Right cardiac atrium (tissue), 5 donors: ENCODE results near the gene ARL5C. TPM values are rescaled to one million over a fixed set of nuclear protein-coding genes. Genes with fewer than 3 reads are reported as not detected.
A peak's percentile ranks its signal among the peaks of the same experiment; 100 is the strongest.
"Not testable (repeated sequence)": the region's sequence is repeated elsewhere in the genome, so short reads cannot be mapped to it uniquely, and the experiment has no call there.

Experiments used
- ATAC-seq, 2 donors: fragments of 200-7000 bp; cut with Tn5 transposase; one replicate each; pipeline versions ENCODE4 v1.8.0 to v1.9.1; 2020; ENCODE audit warnings: moderate library complexity in 2 of 2, mild to moderate bottlenecking in 1 of 2
- DNase-seq, 3 donors: peaks; one replicate each; pipeline ENCODE4 v3.0.0-alpha.2; 2020
- H3K27ac ChIP-seq: one replicate; pipeline ENCODE4 v1.5.1; 2013; ENCODE audit warnings: mild to moderate bottlenecking, low read length, control low read depth, moderate library complexity
- H3K27me3 ChIP-seq: one replicate; pipeline ENCODE4 v1.6.1; 2013; ENCODE audit not compliant: control insufficient read depth, insufficient read depth
- H3K4me1 ChIP-seq: one replicate; pipeline ENCODE4 v1.6.1; 2013; ENCODE audit warnings: low read length; ENCODE audit not compliant: control insufficient read depth, insufficient read depth
- H3K4me3 ChIP-seq: one replicate; pipeline ENCODE4 v1.5.1; 2013; ENCODE audit warnings: low read length, control low read depth
- H3K9me3 ChIP-seq: one replicate; pipeline ENCODE4 v1.6.1; 2013; ENCODE audit warnings: low read length; ENCODE audit not compliant: control insufficient read depth
- WGBS: extraction: QIAGEN DNeasy Blood & Tissue Kit; methylation state at CpG from one replicate; pipeline ENCODE4 v1.1.7; 2013; 5-methylcytosine and 5-hydroxymethylcytosine counted together
- intact Hi-C, 4 donors: fragments of 100-400 bp; cut with DNase I; formaldehyde crosslinking; loops; one replicate each; pipeline versions ENCODE4 v1.11.0 to v1.14.0; 2022 to 2023
- polyA plus RNA-seq: library from polyadenylated mRNA; stranded (reverse); fragments of 200-250 nt; gene quantifications from one replicate; pipeline ENCODE4 v1.2.3, GENCODE V29; 2013
- total RNA-seq, 4 donors: library from RNA; stranded (reverse); fragmentation: NEBNext Ultra II Directional; extraction: Animal tissue kit (Norgen Biotek cat#: 25700); gene quantifications; one replicate each; pipeline ENCODE4 v1.2.1, GENCODE V29; 2021
- donor health status: healthy with polysubstance abuse.
- donor health status: DM: no; HTN: yes; CAD: no.
- donor health status: DM: no; HTN: no; CAD: no.
- donor health status: DM: no; HTN: yes; CAD: no; lungs with severe emphysema.
- donor health status: DM: yes; HTN: yes; CAD: no.

ARL5C gene
- total and polyA plus RNA-seq, 5 donors: not detected

DNA sequence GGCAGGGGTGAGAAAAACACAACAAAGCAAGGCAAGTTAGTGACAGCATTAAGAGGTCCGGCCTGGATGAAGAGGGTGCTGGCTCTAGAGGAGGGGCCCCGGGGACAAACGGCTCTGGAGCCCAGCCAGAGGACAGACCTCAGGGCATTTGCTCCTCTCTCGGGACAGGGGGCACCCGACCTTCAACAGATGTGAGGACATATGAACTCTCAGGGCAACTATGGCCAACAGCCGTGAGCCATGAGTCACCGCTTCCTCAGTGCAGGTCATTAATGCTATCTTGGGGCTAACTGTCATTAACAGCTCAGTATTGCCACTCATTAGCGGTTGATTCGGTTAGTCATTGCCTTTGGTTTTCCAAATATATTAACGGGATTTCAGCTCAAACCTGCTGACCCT lies 9.7 kb upstream of the ARL5C start:
- H3K27ac ChIP-seq: no peak overlapping the region
- H3K9me3 ChIP-seq: no peaks in the 10 kb centered on the region
- H3K27me3 ChIP-seq: no peaks in the 10 kb centered on the region
- H3K4me1 ChIP-seq: no peaks in the 10 kb centered on the region
- DNase-seq (peak in 1 of 3 donors; percentile 38), ATAC-seq (no peak)
- WGBS: 70% methylated on average over 10 of the region's 10 CpGs
- H3K4me3 ChIP-seq: no peak overlapping the region
- intact Hi-C loops: no loop called here

DNA sequence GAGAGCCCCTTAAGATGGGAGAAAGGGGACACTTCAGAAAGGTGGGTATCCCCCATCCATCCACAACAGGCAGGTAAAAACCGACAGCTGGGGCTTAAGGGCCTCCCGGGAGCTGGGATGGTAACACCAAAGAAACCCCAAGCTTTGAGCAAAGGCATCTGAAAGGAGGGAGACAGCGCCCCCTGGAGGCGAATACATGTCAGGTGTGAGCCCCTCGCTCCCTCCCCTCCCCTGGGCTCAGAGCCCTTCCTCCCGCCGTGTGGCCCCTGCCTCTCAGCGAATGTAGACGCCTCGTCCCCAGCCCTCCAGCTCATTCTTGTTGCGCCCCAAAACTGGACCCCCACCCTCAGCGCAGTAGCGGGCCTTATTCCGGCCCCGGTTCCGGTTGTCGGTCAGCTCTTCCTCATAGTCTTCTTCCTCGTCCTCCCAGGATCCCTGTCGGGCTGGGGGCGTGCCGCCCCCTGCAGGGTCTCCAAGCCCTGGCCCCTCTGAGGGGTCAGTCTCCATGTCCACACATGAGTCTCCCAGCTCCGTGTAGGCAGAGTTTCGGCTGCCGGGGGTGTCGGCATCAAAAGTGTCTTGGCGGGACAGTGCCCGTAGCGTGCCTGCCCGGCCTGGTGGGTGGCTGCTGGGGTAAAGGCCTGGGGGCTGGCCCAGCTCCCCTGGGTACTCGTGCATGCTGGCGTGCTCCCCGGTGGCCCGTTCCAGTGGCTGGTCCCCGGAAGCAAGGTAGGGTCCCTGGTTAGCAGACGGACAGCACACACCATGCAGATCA lies 9.1 kb upstream of the ARL5C start:
- Histone ChIP-seq H3K4me3 (no peak overlapping the region), H3K4me1 (no peaks in the 10 kb centered on the region), H3K27ac (no peak overlapping the region), H3K9me3 (no peaks in the 10 kb centered on the region), H3K27me3 (no peaks in the 10 kb centered on the region)
- peak; percentile 72 to 74 for ATAC-seq
- intact Hi-C loops: no loop called here
- 49% methylated on average over 35 of the region's 35 CpGs for WGBS
- peak; percentile 75 to 91 (median 87) for DNase-seq

DNA sequence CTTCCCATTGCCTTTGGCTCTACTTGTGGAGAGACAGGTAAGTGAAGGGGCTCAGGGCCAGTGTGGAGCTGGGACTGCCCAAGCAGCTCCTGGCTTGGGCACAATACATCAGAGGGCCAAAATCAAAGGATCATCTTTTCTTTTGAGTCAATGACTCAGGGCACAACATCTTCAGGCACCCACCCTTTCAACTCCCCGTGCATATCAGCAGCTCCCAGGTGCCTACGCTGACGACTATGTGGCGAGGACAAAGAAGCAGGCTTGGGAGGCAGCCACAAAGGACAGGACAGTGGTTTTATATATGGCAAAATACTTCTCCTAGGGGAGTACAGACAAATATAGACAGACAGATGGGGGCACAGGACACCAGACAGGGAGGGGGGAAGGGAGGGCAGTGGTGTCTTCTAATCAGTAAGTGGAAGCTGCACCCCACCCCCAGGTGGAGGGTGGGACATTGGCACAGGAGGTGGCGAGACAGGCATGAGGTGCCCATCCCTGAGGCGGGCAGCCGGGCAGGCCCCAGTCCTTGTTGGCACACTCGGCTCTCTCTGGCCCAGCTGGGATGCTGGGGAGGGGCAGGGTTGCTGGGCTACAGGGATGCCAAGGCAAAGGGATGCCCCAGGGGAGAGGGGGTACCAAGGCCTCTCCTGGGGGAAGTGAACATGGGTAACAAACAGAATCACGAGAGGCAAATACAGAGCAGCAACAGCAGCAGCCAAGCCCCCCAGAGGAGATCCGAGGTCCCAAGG lies 7.7 kb upstream of the ARL5C start:
- intact Hi-C loops: no loop called here
- no peaks in the 10 kb centered on the region for H3K4me1 ChIP-seq
- no peak overlapping the region for H3K27ac ChIP-seq
- no peak overlapping the region for H3K4me3 ChIP-seq
- DNase-seq (peak in 1 of 3 donors; percentile 51), ATAC-seq (peak in 1 of 2 donors; percentile 6)
- H3K9me3 ChIP-seq: no peaks in the 10 kb centered on the region
- H3K27me3 ChIP-seq: no peaks in the 10 kb centered on the region
- WGBS: 56% methylated on average over 10 of the region's 10 CpGs

DNA sequence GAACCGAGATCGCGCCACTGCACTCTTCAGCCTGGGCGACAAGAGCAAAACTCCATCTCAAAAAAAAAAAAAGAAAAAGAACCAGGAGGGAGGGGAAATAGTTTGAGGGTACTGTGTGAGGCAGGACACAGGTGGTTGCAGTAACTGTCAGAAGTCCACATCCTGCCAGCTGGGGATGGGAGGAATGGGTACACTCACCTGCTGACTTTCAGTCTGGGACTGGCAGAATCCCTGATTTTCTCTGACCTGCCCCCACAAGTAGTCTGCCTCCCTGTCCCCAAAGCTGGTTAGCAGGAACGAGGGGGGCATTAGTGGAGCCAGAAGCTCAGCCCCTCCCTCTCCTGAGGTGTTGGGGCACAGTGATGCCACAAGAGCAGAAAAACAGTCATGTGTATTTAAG lies 7.1 kb upstream of the ARL5C start:
- Histone ChIP-seq H3K27ac (no peak overlapping the region), H3K4me1 (no peaks in the 10 kb centered on the region), H3K4me3 (no peak overlapping the region), H3K27me3 (no peaks in the 10 kb centered on the region), H3K9me3 (no peaks in the 10 kb centered on the region)
- DNase-seq (no peak), ATAC-seq (no peak)
- intact Hi-C loops: no loop called here
- 70% methylated on average over 5 of the region's 5 CpGs for WGBS

DNA sequence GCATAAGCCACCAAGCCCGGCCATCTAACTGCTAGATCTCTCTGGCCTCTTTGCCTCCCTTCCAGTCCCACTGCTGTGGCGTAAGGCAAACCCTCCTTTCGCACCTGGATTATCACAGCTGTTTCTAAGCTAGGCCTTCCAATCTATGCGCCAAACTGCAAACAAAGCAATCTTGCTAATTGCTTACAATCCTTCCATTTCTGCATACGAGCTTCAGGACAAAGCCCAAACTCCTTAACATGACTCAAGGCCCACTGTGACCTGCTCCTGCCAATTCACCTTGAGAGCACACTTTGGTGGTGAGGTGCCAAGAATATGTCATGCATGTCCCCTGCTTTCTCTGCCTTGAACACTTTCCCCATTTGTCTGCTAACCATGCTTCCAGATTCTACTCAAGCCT lies 6.0 kb upstream of the ARL5C start:
- intact Hi-C loops: no loop called here
- H3K4me3 ChIP-seq: no peak overlapping the region
- 90% methylated on average over 5 of the region's 5 CpGs for WGBS
- DNase-seq (peak in 1 of 3 donors; percentile 5), ATAC-seq (no peak)
- H3K4me1 ChIP-seq: no peaks in the 10 kb centered on the region
- no peak overlapping the region for H3K27ac ChIP-seq
- H3K27me3 ChIP-seq: no peaks in the 10 kb centered on the region
- H3K9me3 ChIP-seq: no peaks in the 10 kb centered on the region

DNA sequence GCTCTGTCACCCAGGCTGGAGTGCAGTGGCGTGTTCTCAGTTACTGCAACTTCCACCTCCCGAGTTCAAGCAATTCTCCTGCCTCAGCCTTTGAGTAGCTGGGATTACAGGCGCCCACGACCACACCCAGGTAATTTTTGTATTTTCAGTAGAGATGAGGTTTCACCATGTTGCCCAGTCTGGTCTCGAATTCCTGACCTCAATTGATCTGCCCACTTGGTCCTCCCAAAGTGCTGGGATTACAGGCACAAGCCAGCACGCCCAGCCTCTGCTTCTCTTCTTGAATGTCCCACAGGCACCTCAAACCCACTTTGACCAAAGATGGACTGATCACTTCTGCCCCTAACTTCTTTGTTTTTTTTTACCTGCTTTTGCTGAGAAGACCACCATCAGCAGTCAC lies 4.6 kb upstream of the ARL5C start:
- Histone ChIP-seq H3K9me3 (no peaks in the 10 kb centered on the region), H3K4me3 (no peak overlapping the region), H3K27me3 (no peaks in the 10 kb centered on the region), H3K27ac (no peak overlapping the region), H3K4me1 (no peaks in the 10 kb centered on the region)
- intact Hi-C loops: no loop called here
- DNase-seq (peak in 1 of 3 donors; percentile 22), ATAC-seq (no peak)
- 76% methylated on average over 6 of the region's 6 CpGs for WGBS

DNA sequence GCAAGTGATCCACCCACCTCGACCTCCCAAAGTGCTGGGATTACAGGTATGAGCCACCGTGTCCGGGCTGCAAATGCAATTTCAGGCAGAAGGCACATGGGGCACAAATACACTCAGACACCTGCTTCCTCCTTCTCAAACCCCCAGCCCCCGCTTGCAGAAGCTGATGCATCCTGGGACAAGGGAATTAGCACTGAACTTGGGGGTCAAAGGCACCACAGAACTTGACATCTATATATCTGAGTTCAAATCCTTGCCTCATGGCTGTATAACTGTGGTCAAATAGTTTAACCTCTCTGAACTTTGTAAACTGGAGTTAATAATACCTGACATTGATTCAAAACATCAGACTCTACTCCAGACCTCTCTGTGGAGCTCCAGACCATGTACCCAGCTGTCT lies 4.1 kb upstream of the ARL5C start:
- no peaks in the 10 kb centered on the region for H3K4me1 ChIP-seq
- no peaks in the 10 kb centered on the region for H3K9me3 ChIP-seq
- DNase-seq: peak in 1 of 3 donors; percentile 9
- H3K4me3 ChIP-seq: no peak overlapping the region
- no peak overlapping the region for H3K27ac ChIP-seq
- intact Hi-C loops: no loop called here
- H3K27me3 ChIP-seq: no peaks in the 10 kb centered on the region
- 68% methylated on average over 4 of the region's 4 CpGs for whole genome bisulfite sequencing
- no peak for ATAC-seq

DNA sequence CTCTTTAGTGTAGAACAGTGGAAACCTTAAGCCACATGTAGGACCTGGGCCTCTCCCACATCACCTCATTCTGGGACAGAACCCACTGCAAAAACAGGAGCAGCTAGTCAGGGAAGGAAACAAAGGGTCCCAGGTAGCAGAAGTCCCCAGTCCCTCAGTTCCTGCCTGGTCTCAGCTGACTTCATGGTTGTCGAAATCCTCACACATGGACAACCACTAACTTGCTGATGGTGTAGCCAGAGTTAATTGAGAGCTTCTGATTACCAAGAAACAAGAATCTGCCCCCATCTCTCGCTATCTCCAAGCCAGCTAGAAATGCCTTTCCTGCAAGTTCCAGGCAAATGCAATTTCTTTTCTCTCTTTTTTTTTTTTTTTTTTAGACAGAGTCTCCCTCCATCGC lies 3.6 kb upstream of the ARL5C start:
- intact Hi-C loops: loop anchor here in 1 of 4 donors (10.0 kb wide), 1 partner anchor 65 kb away; no protein-coding TSS in a partner anchor

DNA sequence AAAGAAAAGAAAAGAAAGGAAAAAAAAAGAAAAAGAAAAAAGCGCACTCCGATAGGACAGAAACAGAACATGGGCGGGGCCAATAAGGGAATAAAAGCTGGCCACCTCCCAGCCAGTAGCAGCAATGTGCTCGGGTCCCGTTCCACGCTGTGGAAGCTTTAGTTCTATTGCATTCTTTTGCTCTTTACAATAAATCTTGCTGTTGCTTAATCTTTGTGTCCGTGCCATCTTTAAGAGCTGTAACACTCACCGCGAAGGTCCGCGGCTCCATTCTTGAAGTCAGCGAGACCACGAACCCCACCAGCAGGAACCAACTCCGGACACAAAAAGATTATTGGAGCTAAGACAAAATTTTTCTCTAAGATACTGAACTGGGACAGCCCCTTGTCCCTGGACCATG lies 3.1 kb upstream of the ARL5C start:
- H3K4me1 ChIP-seq: no peaks in the 10 kb centered on the region
- H3K27me3 ChIP-seq: no peaks in the 10 kb centered on the region
- DNase-seq (peak in 1 of 3 donors; percentile 38), ATAC-seq (no peak)
- 88% methylated on average over 14 of the region's 14 CpGs for WGBS
- no peak overlapping the region for H3K4me3 ChIP-seq
- intact Hi-C loops: loop anchor here in 1 of 4 donors (10.0 kb wide), 1 partner anchor 66 kb away; no protein-coding TSS in a partner anchor
- no peak overlapping the region for H3K27ac ChIP-seq
- no peaks in the 10 kb centered on the region for H3K9me3 ChIP-seq

More for the DNA sequence above, 3.6 kb upstream of the ARL5C start:
- no peaks in the 10 kb centered on the region for H3K27me3 ChIP-seq
- H3K9me3 ChIP-seq: no peaks in the 10 kb centered on the region
- ATAC-seq (no peak), DNase-seq (no peak)
- no peaks in the 10 kb centered on the region for H3K4me1 ChIP-seq
- no peak overlapping the region for H3K4me3 ChIP-seq
- no peak overlapping the region for H3K27ac ChIP-seq
- 74% methylated on average over 3 of the region's 3 CpGs for WGBS

DNA sequence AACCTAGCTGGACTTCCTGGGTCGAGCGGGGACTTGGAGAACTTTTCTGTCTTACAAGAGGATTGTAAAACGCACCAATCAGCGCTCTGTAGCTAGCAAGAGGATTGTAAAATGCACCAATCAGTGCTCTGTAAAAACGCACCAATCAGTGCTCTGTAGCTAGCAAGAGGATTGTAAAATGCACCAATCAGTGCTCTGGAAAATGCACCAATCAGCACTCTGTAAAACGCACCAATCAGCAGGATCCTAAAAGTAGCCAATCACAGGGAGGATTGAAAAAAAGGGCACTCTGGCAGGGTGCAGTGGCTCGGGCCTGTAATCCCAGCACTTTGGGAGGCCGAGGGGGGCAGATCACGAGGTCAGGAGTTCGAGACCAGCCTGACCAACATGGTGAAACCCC lies 2.5 kb upstream of the ARL5C start:
- H3K27me3 ChIP-seq, H3K4me1 ChIP-seq, DNase-seq, ATAC-seq, H3K27ac ChIP-seq, H3K4me3 ChIP-seq, H3K9me3 ChIP-seq: not testable (repeated sequence)
- whole genome bisulfite sequencing: 96% methylated on average over 10 of the region's 10 CpGs
- intact Hi-C loops: loop anchor here in 1 of 4 donors (10.0 kb wide), 1 partner anchor 66 kb away; no protein-coding TSS in a partner anchor

DNA sequence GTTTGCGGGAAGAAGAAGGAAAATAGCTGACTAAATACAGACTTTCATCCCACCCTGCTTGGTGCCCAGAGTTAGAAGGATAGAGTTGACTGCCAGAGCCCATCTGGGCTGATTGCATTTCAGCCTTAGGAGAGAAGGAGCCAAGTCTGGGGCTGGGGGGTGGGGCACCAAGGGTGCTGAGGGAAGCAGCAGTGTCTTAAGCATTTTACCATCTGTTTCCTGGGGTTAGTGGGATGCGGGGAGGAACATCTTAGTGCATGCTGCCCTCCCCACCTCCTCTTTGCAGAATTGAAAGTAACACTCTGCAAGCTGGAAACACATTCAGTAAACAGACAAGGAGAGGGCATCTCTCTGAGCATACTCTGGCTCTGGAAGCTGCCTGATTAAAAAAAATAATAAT lies 1.5 kb upstream of the ARL5C start:
- WGBS: 29% methylated on average over 2 of the region's 2 CpGs
- intact Hi-C loops: loop anchor here in 1 of 4 donors (10.0 kb wide), 1 partner anchor 67 kb away; no protein-coding TSS in a partner anchor
- no peak for ATAC-seq

More for the DNA sequence above, 1.5 kb upstream of the ARL5C start:
- Histone ChIP-seq H3K27ac (no peak overlapping the region), H3K27me3 (no peaks in the 10 kb centered on the region), H3K4me1 (no peaks in the 10 kb centered on the region), H3K9me3 (no peaks in the 10 kb centered on the region), H3K4me3 (no peak overlapping the region)
- DNase-seq: peak in 1 of 3 donors; percentile 29
